ENCODE measurements around the gene RPS6KA1. TPM values are rescaled to one million over a fixed set of nuclear protein-coding genes. Genes with fewer than 3 reads are reported as not detected.

RPS6KA1 gene
- total and polyA plus RNA-seq, 2 donors, result 30.4 to 36.8 TPM

DNA sequence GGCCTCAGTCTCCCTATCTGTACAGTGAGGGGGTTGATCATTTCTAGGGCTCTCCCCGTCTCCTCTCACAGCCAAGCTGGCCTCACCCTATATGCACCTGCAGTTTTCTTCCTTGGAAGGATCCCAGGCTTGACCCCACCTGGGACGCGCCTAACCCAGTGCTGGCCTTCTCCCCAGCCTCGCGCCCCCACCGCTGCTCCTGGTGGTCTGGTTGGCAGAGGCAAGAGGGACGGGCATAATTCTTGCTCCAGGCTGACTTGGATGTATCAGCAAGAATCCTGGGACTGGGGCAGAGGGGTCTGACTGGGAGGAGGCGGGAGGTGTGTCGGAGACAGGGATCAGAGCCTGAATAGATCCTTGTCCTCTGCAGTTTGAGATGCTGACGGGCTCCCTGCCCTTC, 25.2 kb downstream of the RPS6KA1 start:
- Histone ChIP-seq H3K4me3 (ENCODE audit: low read length in 2 of 2) (no peak overlapping the region), H3K27ac (ENCODE audit: low read depth in 1 of 2, low read length in 1 of 2) (no peak overlapping the region), H3K27me3 (ENCODE audit: control insufficient read depth in 2 of 2, insufficient read depth in 1 of 2, low read length in 1 of 2) (no peaks in the 10 kb centered on the region), H3K36me3 (ENCODE audit: control insufficient read depth in 2 of 2, insufficient read depth in 2 of 2, low read length in 1 of 2) (peaks cover 76 to 82% of the 10 kb centered on the region in 2 donors), H3K4me1 (ENCODE audit: control insufficient read depth in 2 of 2, insufficient read depth in 2 of 2, low read length in 2 of 2) (no peaks in the 10 kb centered on the region), H3K9me3 (ENCODE audit: control insufficient read depth in 2 of 2, insufficient read depth in 1 of 2, low read length in 1 of 2) (no peaks in the 10 kb centered on the region)
- WGBS, result 98% methylated on average over 10 of the region's 10 CpGs
- no peak for DNase-seq (ENCODE audit: low read depth in 6 of 9, low spot score in 9 of 9)

DNA sequence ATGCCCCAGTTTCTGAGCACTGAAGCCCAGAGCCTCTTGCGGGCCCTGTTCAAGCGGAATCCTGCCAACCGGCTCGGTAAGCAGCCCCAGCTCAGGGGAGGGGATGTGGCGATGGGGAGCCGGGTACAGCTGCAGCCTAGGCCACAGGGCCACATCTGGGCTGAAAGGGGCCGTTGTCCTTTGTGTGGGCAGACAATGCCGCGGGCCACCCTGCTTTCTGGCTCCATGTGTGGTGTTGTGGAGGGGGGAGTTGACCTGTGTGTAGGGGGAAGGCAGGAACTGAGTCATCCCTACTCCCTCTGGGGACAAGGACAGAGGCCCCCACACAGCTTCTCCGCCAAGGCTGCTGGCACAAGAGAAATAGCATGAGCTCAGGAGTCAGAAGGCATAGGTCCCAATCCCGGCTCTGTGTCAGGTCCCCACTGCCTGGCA, 26.0 kb downstream of the RPS6KA1 start:
- WGBS, result 93% methylated on average over 11 of the region's 11 CpGs

DNA sequence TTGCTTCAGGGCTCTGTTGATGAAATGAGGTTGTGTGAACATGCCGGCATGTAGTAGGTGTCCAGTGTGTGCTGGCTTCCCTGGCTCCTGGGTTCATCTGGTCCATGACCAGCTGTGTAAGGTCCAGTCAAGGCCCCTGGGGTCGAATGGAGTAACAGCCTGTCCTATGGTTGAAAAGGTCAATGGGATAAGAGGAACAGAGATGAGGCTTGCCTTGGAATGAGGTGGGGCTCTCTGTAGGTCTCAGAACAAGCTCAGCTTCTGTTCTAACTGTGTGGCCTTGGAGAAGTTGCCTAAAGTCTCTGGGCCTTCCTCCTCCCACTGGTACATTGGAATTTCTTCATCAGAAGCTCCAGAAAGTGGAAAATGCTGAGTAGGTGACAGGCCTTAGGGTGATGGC, 26.6 kb downstream of the RPS6KA1 start:
- DNase-seq (ENCODE audit: low read depth in 6 of 9, low spot score in 9 of 9), result no peak
- Histone ChIP-seq H3K4me3 (ENCODE audit: low read length in 2 of 2) (no peak overlapping the region), H3K9me3 (ENCODE audit: control insufficient read depth in 2 of 2, insufficient read depth in 1 of 2, low read length in 1 of 2) (no peaks in the 10 kb centered on the region), H3K27me3 (ENCODE audit: control insufficient read depth in 2 of 2, insufficient read depth in 1 of 2, low read length in 1 of 2) (no peaks in the 10 kb centered on the region), H3K4me1 (ENCODE audit: control insufficient read depth in 2 of 2, insufficient read depth in 2 of 2, low read length in 2 of 2) (no peaks in the 10 kb centered on the region), H3K27ac (ENCODE audit: low read depth in 1 of 2, low read length in 1 of 2) (no peak overlapping the region), H3K36me3 (ENCODE audit: control insufficient read depth in 2 of 2, insufficient read depth in 2 of 2, low read length in 1 of 2) (peaks cover 85 to 88% of the 10 kb centered on the region in 2 donors)
- WGBS, result 97% methylated on average over 2 of the region's 2 CpGs

More for the DNA sequence above, 26.0 kb downstream of the RPS6KA1 start:
- Histone ChIP-seq H3K9me3 (ENCODE audit: control insufficient read depth in 2 of 2, insufficient read depth in 1 of 2, low read length in 1 of 2) (no peaks in the 10 kb centered on the region), H3K27me3 (ENCODE audit: control insufficient read depth in 2 of 2, insufficient read depth in 1 of 2, low read length in 1 of 2) (no peaks in the 10 kb centered on the region), H3K27ac (ENCODE audit: low read depth in 1 of 2, low read length in 1 of 2) (no peak overlapping the region), H3K36me3 (ENCODE audit: control insufficient read depth in 2 of 2, insufficient read depth in 2 of 2, low read length in 1 of 2) (peaks cover 83 to 88% of the 10 kb centered on the region in 2 donors), H3K4me3 (ENCODE audit: low read length in 2 of 2) (no peak overlapping the region), H3K4me1 (ENCODE audit: control insufficient read depth in 2 of 2, insufficient read depth in 2 of 2, low read length in 2 of 2) (no peaks in the 10 kb centered on the region)
- DNase-seq (ENCODE audit: low read depth in 6 of 9, low spot score in 9 of 9), result no peak

- Histone ChIP-seq H3K4me1 (ENCODE audit: control insufficient read depth in 2 of 2, insufficient read depth in 2 of 2, low read length in 2 of 2) (no peaks in the 10 kb centered on the region), H3K27ac (ENCODE audit: low read depth in 1 of 2, low read length in 1 of 2) (no peak overlapping the region), H3K4me3 (ENCODE audit: low read length in 2 of 2) (no peak overlapping the region), H3K36me3 (ENCODE audit: control insufficient read depth in 2 of 2, insufficient read depth in 2 of 2, low read length in 1 of 2) (peaks cover 84 to 87% of the 10 kb centered on the region in 2 donors), H3K9me3 (ENCODE audit: control insufficient read depth in 2 of 2, insufficient read depth in 1 of 2, low read length in 1 of 2) (no peaks in the 10 kb centered on the region), H3K27me3 (ENCODE audit: control insufficient read depth in 2 of 2, insufficient read depth in 1 of 2, low read length in 1 of 2) (no peaks in the 10 kb centered on the region)
- 98% methylated on average over 14 of the region's 14 CpGs for WGBS
- no peak for DNase-seq (ENCODE audit: low read depth in 6 of 9, low spot score in 9 of 9)
These were observed 27.4 kb downstream of the RPS6KA1 start for GRCh38 chr1:26557008-26557407.

GRCh38 chr1:26558685-26559048, 29.1 kb downstream of the RPS6KA1 start:
- peaks cover 86 to 89% of the 10 kb centered on the region in 2 donors for H3K36me3 ChIP-seq (ENCODE audit: control insufficient read depth in 2 of 2, insufficient read depth in 2 of 2, low read length in 1 of 2)
- no peaks in the 10 kb centered on the region for H3K4me1 ChIP-seq (ENCODE audit: control insufficient read depth in 2 of 2, insufficient read depth in 2 of 2, low read length in 2 of 2)
- H3K27ac ChIP-seq (ENCODE audit: low read depth in 1 of 2, low read length in 1 of 2), result no peak overlapping the region
- no peaks in the 10 kb centered on the region for H3K27me3 ChIP-seq (ENCODE audit: control insufficient read depth in 2 of 2, insufficient read depth in 1 of 2, low read length in 1 of 2)
- 97% methylated on average over 13 of the region's 13 CpGs for WGBS
- H3K4me3 ChIP-seq (ENCODE audit: low read length in 2 of 2), result no peak overlapping the region
- no peaks in the 10 kb centered on the region for H3K9me3 ChIP-seq (ENCODE audit: control insufficient read depth in 2 of 2, insufficient read depth in 1 of 2, low read length in 1 of 2)
- no peak for DNase-seq (ENCODE audit: low read depth in 6 of 9, low spot score in 9 of 9)

- H3K4me3 ChIP-seq (ENCODE audit: low read length in 2 of 2), result no peak overlapping the region
- no peaks in the 10 kb centered on the region for H3K27me3 ChIP-seq (ENCODE audit: control insufficient read depth in 2 of 2, insufficient read depth in 1 of 2, low read length in 1 of 2)
- no peak for DNase-seq (ENCODE audit: low read depth in 6 of 9, low spot score in 9 of 9)
- no peak overlapping the region for H3K27ac ChIP-seq (ENCODE audit: low read depth in 1 of 2, low read length in 1 of 2)
- 99% methylated on average over 3 of the region's 3 CpGs for WGBS
- no peaks in the 10 kb centered on the region for H3K4me1 ChIP-seq (ENCODE audit: control insufficient read depth in 2 of 2, insufficient read depth in 2 of 2, low read length in 2 of 2)
- H3K9me3 ChIP-seq (ENCODE audit: control insufficient read depth in 2 of 2, insufficient read depth in 1 of 2, low read length in 1 of 2), result no peaks in the 10 kb centered on the region
- H3K36me3 ChIP-seq (ENCODE audit: control insufficient read depth in 2 of 2, insufficient read depth in 2 of 2, low read length in 1 of 2), result peaks cover 77 to 82% of the 10 kb centered on the region in 2 donors
These were observed 30.8 kb downstream of the RPS6KA1 start for GRCh38 chr1:26560403-26560780.

DNA sequence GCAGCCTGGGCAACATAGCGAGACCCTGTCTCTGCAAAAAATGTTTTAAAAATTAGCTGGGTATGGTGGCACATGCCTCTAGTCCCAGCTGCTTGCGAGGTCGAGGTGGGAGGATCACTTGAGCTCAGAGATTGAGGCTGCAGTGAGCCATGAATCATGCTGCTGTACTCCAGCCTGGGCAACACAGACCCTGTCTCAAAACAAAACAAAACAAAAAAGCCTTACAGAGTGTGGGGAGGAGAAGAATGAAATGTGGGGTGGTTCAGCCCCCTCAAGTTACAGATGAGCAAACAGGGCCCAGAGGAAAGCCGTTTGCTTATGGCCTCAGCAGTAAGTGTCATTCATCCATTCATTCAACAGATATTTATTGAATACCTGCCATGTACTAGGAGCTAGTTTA, 40.7 kb downstream of the RPS6KA1 start:
- WGBS, result 93% methylated on average over 4 of the region's 4 CpGs
- Histone ChIP-seq H3K36me3 (ENCODE audit: control insufficient read depth in 2 of 2, insufficient read depth in 2 of 2, low read length in 1 of 2) (peaks cover 47 to 61% of the 10 kb centered on the region in 2 donors), H3K27ac (ENCODE audit: low read depth in 1 of 2, low read length in 1 of 2) (no peak overlapping the region), H3K27me3 (ENCODE audit: control insufficient read depth in 2 of 2, insufficient read depth in 1 of 2, low read length in 1 of 2) (no peaks in the 10 kb centered on the region), H3K4me1 (ENCODE audit: control insufficient read depth in 2 of 2, insufficient read depth in 2 of 2, low read length in 2 of 2) (no peaks in the 10 kb centered on the region), H3K9me3 (ENCODE audit: control insufficient read depth in 2 of 2, insufficient read depth in 1 of 2, low read length in 1 of 2) (no peaks in the 10 kb centered on the region), H3K4me3 (ENCODE audit: low read length in 2 of 2) (no peak overlapping the region)
- no peak for DNase-seq (ENCODE audit: low read depth in 6 of 9, low spot score in 9 of 9)

GRCh38 chr1:26571381-26571780, 41.8 kb downstream of the RPS6KA1 start:
- WGBS, result 98% methylated on average over 8 of the region's 8 CpGs
- H3K4me1 ChIP-seq (ENCODE audit: control insufficient read depth in 2 of 2, insufficient read depth in 2 of 2, low read length in 2 of 2), result no peaks in the 10 kb centered on the region
- no peak for DNase-seq (ENCODE audit: low read depth in 6 of 9, low spot score in 9 of 9)
- H3K36me3 ChIP-seq (ENCODE audit: control insufficient read depth in 2 of 2, insufficient read depth in 2 of 2, low read length in 1 of 2), result peaks cover 47 to 59% of the 10 kb centered on the region in 2 donors
- no peaks in the 10 kb centered on the region for H3K9me3 ChIP-seq (ENCODE audit: control insufficient read depth in 2 of 2, insufficient read depth in 1 of 2, low read length in 1 of 2)
- no peak overlapping the region for H3K27ac ChIP-seq (ENCODE audit: low read depth in 1 of 2, low read length in 1 of 2)
- H3K27me3 ChIP-seq (ENCODE audit: control insufficient read depth in 2 of 2, insufficient read depth in 1 of 2, low read length in 1 of 2), result no peaks in the 10 kb centered on the region
- no peak overlapping the region for H3K4me3 ChIP-seq (ENCODE audit: low read length in 2 of 2)

GRCh38 chr1:26574018-26574417, 44.5 kb downstream of the RPS6KA1 start:
- H3K9me3 ChIP-seq (ENCODE audit: control insufficient read depth in 2 of 2, insufficient read depth in 1 of 2, low read length in 1 of 2), result no peaks in the 10 kb centered on the region
- H3K27ac ChIP-seq (ENCODE audit: low read depth in 1 of 2, low read length in 1 of 2), result no peak overlapping the region
- DNase-seq (ENCODE audit: low read depth in 6 of 9, low spot score in 9 of 9), result no peak
- WGBS, result 97% methylated on average over 13 of the region's 13 CpGs
- H3K27me3 ChIP-seq (ENCODE audit: control insufficient read depth in 2 of 2, insufficient read depth in 1 of 2, low read length in 1 of 2), result no peaks in the 10 kb centered on the region
- no peak overlapping the region for H3K4me3 ChIP-seq (ENCODE audit: low read length in 2 of 2)
- peaks cover 4 to 15% of the 10 kb centered on the region in 2 donors for H3K4me1 ChIP-seq (ENCODE audit: control insufficient read depth in 2 of 2, insufficient read depth in 2 of 2, low read length in 2 of 2)
- peaks cover 47 to 55% of the 10 kb centered on the region in 2 donors for H3K36me3 ChIP-seq (ENCODE audit: control insufficient read depth in 2 of 2, insufficient read depth in 2 of 2, low read length in 1 of 2)
